HCT116 (cell line): ENCODE results near the gene TMEM242.

ENCODE experiments used
- CTCF ChIP-seq, 3 experiments: fragments of 200-600 bp in 1 of 3; sonication (generic) in 1 of 3; IDR thresholded peaks in 2 of 3; conservative IDR thresholded peaks in 1 of 3; 2 replicates each; pipeline ENCODE4 v1.5.1; 2012 to 2017; ENCODE audit warnings: low read depth in 2 of 3, low read length in 2 of 3, antibody characterized with exemption in 1 of 3, borderline replicate concordance in 1 of 3, control low read depth in 1 of 3, mild to moderate bottlenecking in 1 of 3, mixed read lengths in 1 of 3, mixed run types in 1 of 3, moderate library complexity in 1 of 3; ENCODE audit not compliant: insufficient read depth in 1 of 3
- EZH2 ChIP-seq: fragments of 200-600 bp; sonication (generic); IDR thresholded peaks from 2 replicates; pipeline ENCODE4 v1.6.1; 2017; ENCODE audit warnings: antibody characterized with exemption, mixed run types
- EZH2phosphoT487 ChIP-seq: fragments of 200-600 bp; IDR thresholded peaks from 2 replicates; pipeline ENCODE4 v1.6.1; 2018; ENCODE audit warnings: antibody characterized with exemption, borderline replicate concordance
- MAX ChIP-seq: IDR thresholded peaks from 2 replicates; pipeline ENCODE4 v1.6.1; 2012
- POLR2A ChIP-seq: IDR thresholded peaks from 2 replicates; pipeline ENCODE4 v1.7.0; 2011; ENCODE audit warnings: borderline replicate concordance; ENCODE audit not compliant: insufficient read depth, insufficient read length; ENCODE audit errors: extremely low read depth
- POLR2AphosphoS5 ChIP-seq: IDR thresholded peaks from 2 replicates; pipeline ENCODE4 v1.6.1; 2011; ENCODE audit warnings: mild to moderate bottlenecking, low read depth, low read length, moderate library complexity
- REST ChIP-seq: IDR thresholded peaks from 2 replicates; pipeline ENCODE4 v1.6.1; 2012; ENCODE audit warnings: low read depth
- SIN3A ChIP-seq: IDR thresholded peaks from 2 replicates; pipeline ENCODE4 v1.6.1; 2012; ENCODE audit warnings: low read depth
- SP1 ChIP-seq: IDR thresholded peaks from 2 replicates; pipeline ENCODE4 v1.6.1; 2012; ENCODE audit warnings: low read depth
- SRF ChIP-seq: IDR thresholded peaks from 2 replicates; pipeline ENCODE4 v1.6.1; 2012; ENCODE audit warnings: low read depth
- TCF7L2 ChIP-seq: IDR thresholded peaks from 2 replicates; pipeline ENCODE4 v1.7.0; 2011; ENCODE audit warnings: borderline replicate concordance, inconsistent platforms; ENCODE audit not compliant: insufficient read depth, insufficient read length; ENCODE audit errors: extremely low read depth
- YY1 ChIP-seq: IDR thresholded peaks from 2 replicates; pipeline ENCODE4 v1.6.1; 2011; ENCODE audit warnings: low read length, low read depth, moderate library complexity, mild to moderate bottlenecking; ENCODE audit not compliant: insufficient replicate concordance; ENCODE audit errors: extremely low read depth

DNA sequence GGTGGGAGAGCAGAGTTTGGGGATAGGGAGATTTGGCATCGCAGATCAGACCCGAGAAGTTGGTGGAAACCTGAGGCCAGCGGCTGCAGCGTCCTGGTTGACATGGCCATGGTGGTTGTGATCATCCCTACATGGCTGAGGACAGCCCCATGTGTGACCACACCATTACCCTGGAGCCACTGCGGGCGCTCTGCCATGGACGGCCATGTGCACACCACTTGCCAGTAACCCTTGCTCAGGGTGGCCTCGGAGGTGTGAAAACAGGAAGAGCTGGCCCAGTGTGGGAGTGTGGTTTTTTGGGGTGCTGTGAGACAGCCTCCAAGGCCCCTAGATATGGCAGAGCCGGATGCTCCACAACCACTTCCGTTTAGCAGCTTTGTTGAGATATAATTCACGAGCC, 64.4 kb downstream of the TMEM242 start:
- no peak for TF ChIP-seq SIN3A
- TF ChIP-seq EZH2phosphoT487 = no peak
- no peak for TF ChIP-seq CTCF (IDR thresholded peaks at IDR 0.05 in 2 of 3, conservative IDR thresholded peaks at IDR 0.05 in 1 of 3; ENCODE audit: borderline replicate concordance in 1 of 3, insufficient read depth in 1 of 3, low read depth in 2 of 3, low read length in 2 of 3)
- TF ChIP-seq POLR2AphosphoS5 = no peak
- TF ChIP-seq POLR2A = no peak
- TF ChIP-seq EZH2 = no peak
- TF ChIP-seq TCF7L2 = no peak
- TF ChIP-seq SRF = no peak
- TF ChIP-seq REST = no peak
- no peak for TF ChIP-seq MAX
- TF ChIP-seq SP1 = no peak
- TF ChIP-seq YY1 = no peak
